Activated T-cell treated with anti-CD3 and anti-CD28 coated beads for 48 hours (primary cell): Measurements from ENCODE around the gene PPP1R14B.

Source experiments
- DNase-seq: peaks from one replicate; pipeline ENCODE4 v3.0.0-alpha.2; 2020; ENCODE audit warnings: low read depth

The PPP1R14B gene

GRCh38 chr11:64281957-64282770 lies 35.4 kb upstream of the PPP1R14B start:
- no peak for DNase-seq

- DNase-seq: no peak
Observed at GRCh38 chr11:64278576-64279190, 31.9 kb upstream of the PPP1R14B start.

GRCh38 chr11:64276653-64277431 lies 30.1 kb upstream of the PPP1R14B start:
- no peak for DNase-seq

GRCh38 chr11:64275841-64276240 lies 29.1 kb upstream of the PPP1R14B start:
- no peak for DNase-seq

GRCh38 chr11:64275031-64275800 lies 28.5 kb upstream of the PPP1R14B start:
- no peak for DNase-seq

GRCh38 chr11:64269540-64270220 lies 22.9 kb upstream of the PPP1R14B start:
- DNase-seq: peak; percentile 98

- DNase-seq: peak; percentile 53
Observed at GRCh38 chr11:64268893-64269539, 22.3 kb upstream of the PPP1R14B start.

GRCh38 chr11:64268025-64268892 lies 21.5 kb upstream of the PPP1R14B start:
- no peak for DNase-seq

- DNase-seq: no peak
Observed at GRCh38 chr11:64267207-64267945, 20.6 kb upstream of the PPP1R14B start.

GRCh38 chr11:64266339-64266738 lies 19.6 kb upstream of the PPP1R14B start:
- DNase-seq: no peak

GRCh38 chr11:64265176-64266160 lies 18.7 kb upstream of the PPP1R14B start:
- DNase-seq: no peak

- no peak for DNase-seq
Observed at GRCh38 chr11:64264371-64264852, 17.7 kb upstream of the PPP1R14B start.

GRCh38 chr11:64263947-64264317 lies 17.2 kb upstream of the PPP1R14B start:
- no peak for DNase-seq

GRCh38 chr11:64263021-64263946 lies 16.5 kb upstream of the PPP1R14B start:
- no peak for DNase-seq

GRCh38 chr11:64262271-64263002 lies 15.7 kb upstream of the PPP1R14B start:
- no peak for DNase-seq

GRCh38 chr11:64261556-64262080 lies 14.9 kb upstream of the PPP1R14B start:
- no peak for DNase-seq
